LNCaP clone FGC (cell line): ENCODE measurements around the gene SLC25A47.
"Not testable (repeated sequence)": the region's sequence is repeated elsewhere in the genome, so short reads cannot be mapped to it uniquely, and the experiment has no call there.

Experiments used
- DNase-seq: peaks from one replicate; pipeline ENCODE4 v3.0.0-alpha.2; 2011; ENCODE audit warnings: low read depth
- H3K4me3 ChIP-seq: 2 replicates; pipeline ENCODE4 v1.5.1; 2011; ENCODE audit warnings: mild to moderate bottlenecking, low read depth, low read length, control low read depth
- CTCF ChIP-seq: IDR thresholded peaks from 2 replicates; pipeline ENCODE4 v1.5.1; 2012; ENCODE audit warnings: mild to moderate bottlenecking; ENCODE audit not compliant: control insufficient read depth, insufficient read depth; ENCODE audit errors: extremely low read depth

Gene SLC25A47

GRCh38 chr14:100286484-100287191 lies 36.5 kb upstream of the SLC25A47 start:
- DNase-seq: no peak
- no peak overlapping the region for H3K4me3 ChIP-seq
- no peak for TF ChIP-seq CTCF

GRCh38 chr14:100287202-100287997 lies 35.7 kb upstream of the SLC25A47 start:
- no peak for DNase-seq
- H3K4me3 ChIP-seq: no peak overlapping the region
- TF ChIP-seq CTCF: no peak

GRCh38 chr14:100287998-100288295 lies 35.2 kb upstream of the SLC25A47 start:
- H3K4me3 ChIP-seq, DNase-seq: not testable (repeated sequence)

GRCh38 chr14:100288382-100289185 lies 34.6 kb upstream of the SLC25A47 start:
- DNase-seq: no peak
- no peak for TF ChIP-seq CTCF
- H3K4me3 ChIP-seq: no peak overlapping the region

GRCh38 chr14:100289916-100290606 lies 33.1 kb upstream of the SLC25A47 start:
- H3K4me3 ChIP-seq: no peak overlapping the region
- no peak for TF ChIP-seq CTCF
- DNase-seq: no peak

- H3K4me3 ChIP-seq: no peak overlapping the region
- TF ChIP-seq CTCF: no peak
- DNase-seq: no peak
Measured at GRCh38 chr14:100290607-100291304, 32.4 kb upstream of the SLC25A47 start.
